Measurements from ENCODE around the gene BBS4.

BBS4 gene

GRCh38 chr15:72760590-72761260 is 74.7 kb downstream of the BBS4 start:
- TF ChIP-seq, protein P1, sequence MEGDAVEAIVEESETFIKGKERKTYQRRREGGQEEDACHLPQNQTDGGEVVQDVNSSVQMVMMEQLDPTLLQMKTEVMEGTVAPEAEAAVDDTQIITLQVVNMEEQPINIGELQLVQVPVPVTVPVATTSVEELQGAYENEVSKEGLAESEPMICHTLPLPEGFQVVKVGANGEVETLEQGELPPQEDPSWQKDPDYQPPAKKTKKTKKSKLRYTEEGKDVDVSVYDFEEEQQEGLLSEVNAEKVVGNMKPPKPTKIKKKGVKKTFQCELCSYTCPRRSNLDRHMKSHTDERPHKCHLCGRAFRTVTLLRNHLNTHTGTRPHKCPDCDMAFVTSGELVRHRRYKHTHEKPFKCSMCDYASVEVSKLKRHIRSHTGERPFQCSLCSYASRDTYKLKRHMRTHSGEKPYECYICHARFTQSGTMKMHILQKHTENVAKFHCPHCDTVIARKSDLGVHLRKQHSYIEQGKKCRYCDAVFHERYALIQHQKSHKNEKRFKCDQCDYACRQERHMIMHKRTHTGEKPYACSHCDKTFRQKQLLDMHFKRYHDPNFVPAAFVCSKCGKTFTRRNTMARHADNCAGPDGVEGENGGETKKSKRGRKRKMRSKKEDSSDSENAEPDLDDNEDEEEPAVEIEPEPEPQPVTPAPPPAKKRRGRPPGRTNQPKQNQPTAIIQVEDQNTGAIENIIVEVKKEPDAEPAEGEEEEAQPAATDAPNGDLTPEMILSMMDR (IDR thresholded peaks at IDR 0.05) = no peak

- TF ChIP-seq, protein P1 (IDR thresholded peaks at IDR 0.05) = no peak
Observed at GRCh38 chr15:72764656-72765055, 78.6 kb downstream of the BBS4 start.

GRCh38 chr15:72766025-72766424 is 80.0 kb downstream of the BBS4 start:
- TF ChIP-seq, protein P1 (IDR thresholded peaks at IDR 0.05) = no peak

DNA sequence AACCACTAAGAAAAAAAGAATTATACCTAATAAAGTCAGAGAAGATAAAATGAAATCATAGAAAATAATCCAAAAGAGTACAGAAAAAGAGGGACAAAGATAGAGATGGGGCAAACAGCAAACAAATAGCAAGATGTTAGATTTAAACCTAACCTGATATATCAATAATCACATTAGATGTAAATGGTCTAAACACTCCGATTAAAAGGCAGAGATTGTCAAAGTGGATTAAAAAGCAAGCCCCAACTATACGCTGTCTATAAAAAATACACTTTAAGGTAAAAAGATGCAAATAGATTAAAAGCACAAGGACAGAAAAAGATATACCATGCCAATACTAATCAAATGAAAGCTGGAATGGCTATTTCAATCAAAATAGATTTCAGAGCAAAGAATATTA is 80.8 kb downstream of the BBS4 start:
- TF ChIP-seq, protein P1 (IDR thresholded peaks at IDR 0.05) = no peak

DNA sequence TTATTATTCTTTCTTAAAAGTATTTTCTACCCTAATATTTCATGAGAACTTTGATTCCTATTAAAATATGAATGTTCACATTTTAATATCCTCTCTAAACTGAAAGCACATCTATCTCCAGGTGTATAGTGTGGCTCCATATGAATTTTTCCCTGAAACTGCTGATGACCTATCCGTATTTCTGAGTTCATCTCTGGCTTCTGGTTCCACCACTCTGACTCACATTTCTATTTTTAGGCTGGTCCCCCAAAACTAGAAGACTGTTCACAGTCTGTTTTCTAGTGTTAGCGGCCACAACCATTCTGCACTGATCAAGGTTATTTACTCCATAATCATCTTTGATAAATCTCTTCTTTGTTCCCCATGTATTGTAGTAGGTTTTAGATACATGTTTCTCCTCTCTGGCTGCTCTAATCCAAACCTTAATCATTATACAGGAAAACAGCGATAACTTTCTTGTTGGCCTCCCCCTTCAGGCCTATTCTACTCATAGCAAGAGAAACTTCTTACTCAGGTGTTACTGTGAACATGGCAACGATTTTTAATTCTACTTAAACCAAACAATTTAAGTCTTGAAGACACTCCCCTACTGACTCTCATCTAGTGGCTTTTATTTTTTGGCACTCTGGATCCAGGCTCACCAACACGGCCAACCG is 84.8 kb downstream of the BBS4 start:
- TF ChIP-seq, protein P1 (IDR thresholded peaks at IDR 0.05) = 0 out of 2 replicates have a peak, but pooled peaks have one; percentile 15

DNA sequence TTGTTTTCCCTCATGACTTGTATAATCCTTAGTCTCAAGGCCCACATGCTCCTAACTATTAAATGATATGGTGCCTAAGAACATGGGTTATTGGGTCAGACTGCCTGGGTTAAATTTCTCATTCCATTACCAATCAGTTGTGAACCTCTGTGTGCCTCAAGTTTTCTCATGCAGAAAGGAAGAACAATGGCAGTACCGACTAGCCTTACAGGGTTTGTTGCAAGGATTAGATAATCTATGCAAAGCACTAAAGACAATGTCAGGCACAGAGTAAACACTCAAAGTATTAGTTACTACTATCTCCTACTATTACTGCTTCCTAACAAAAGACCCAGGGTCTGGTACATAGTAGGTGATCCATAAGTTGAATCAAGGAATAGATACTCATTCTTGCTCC is 85.3 kb downstream of the BBS4 start:
- TF ChIP-seq, protein P1 (IDR thresholded peaks at IDR 0.05) = no peak

GRCh38 chr15:72774696-72775383 is 88.8 kb downstream of the BBS4 start:
- TF ChIP-seq, protein P1 (IDR thresholded peaks at IDR 0.05) = no peak
